Measurements from ENCODE around the gene FANCM. TPM values are rescaled to one million over a fixed set of nuclear protein-coding genes. Genes with fewer than 3 reads are reported as not detected.

Gene FANCM
- total and polyA plus RNA-seq, 9 of the 15 experiments (the other 6 are each of a cell fraction or from before 2014, with no cell fraction given) = 5.1 to 14.4 (median 6.2) TPM

DNA sequence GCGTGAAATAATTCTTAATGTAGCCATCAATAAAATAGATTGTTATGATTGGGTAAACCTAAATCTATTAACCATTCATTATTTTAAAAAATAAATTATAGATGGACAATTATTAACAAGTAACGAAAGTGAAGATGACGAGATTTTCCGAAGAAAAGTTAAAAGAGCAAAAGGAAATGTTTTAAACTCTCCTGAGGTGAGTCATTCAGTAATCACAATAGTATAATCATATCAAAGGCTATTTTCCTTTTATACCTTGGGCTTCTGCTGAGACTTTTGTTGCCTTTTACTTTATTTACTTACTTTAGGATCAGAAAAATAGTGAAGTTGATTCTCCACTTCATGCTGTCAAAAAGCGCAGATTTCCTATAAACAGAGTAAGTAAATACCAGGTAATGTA, 45.6 kb downstream of the FANCM start (continued):
- TF ChIP-seq, protein P1, sequence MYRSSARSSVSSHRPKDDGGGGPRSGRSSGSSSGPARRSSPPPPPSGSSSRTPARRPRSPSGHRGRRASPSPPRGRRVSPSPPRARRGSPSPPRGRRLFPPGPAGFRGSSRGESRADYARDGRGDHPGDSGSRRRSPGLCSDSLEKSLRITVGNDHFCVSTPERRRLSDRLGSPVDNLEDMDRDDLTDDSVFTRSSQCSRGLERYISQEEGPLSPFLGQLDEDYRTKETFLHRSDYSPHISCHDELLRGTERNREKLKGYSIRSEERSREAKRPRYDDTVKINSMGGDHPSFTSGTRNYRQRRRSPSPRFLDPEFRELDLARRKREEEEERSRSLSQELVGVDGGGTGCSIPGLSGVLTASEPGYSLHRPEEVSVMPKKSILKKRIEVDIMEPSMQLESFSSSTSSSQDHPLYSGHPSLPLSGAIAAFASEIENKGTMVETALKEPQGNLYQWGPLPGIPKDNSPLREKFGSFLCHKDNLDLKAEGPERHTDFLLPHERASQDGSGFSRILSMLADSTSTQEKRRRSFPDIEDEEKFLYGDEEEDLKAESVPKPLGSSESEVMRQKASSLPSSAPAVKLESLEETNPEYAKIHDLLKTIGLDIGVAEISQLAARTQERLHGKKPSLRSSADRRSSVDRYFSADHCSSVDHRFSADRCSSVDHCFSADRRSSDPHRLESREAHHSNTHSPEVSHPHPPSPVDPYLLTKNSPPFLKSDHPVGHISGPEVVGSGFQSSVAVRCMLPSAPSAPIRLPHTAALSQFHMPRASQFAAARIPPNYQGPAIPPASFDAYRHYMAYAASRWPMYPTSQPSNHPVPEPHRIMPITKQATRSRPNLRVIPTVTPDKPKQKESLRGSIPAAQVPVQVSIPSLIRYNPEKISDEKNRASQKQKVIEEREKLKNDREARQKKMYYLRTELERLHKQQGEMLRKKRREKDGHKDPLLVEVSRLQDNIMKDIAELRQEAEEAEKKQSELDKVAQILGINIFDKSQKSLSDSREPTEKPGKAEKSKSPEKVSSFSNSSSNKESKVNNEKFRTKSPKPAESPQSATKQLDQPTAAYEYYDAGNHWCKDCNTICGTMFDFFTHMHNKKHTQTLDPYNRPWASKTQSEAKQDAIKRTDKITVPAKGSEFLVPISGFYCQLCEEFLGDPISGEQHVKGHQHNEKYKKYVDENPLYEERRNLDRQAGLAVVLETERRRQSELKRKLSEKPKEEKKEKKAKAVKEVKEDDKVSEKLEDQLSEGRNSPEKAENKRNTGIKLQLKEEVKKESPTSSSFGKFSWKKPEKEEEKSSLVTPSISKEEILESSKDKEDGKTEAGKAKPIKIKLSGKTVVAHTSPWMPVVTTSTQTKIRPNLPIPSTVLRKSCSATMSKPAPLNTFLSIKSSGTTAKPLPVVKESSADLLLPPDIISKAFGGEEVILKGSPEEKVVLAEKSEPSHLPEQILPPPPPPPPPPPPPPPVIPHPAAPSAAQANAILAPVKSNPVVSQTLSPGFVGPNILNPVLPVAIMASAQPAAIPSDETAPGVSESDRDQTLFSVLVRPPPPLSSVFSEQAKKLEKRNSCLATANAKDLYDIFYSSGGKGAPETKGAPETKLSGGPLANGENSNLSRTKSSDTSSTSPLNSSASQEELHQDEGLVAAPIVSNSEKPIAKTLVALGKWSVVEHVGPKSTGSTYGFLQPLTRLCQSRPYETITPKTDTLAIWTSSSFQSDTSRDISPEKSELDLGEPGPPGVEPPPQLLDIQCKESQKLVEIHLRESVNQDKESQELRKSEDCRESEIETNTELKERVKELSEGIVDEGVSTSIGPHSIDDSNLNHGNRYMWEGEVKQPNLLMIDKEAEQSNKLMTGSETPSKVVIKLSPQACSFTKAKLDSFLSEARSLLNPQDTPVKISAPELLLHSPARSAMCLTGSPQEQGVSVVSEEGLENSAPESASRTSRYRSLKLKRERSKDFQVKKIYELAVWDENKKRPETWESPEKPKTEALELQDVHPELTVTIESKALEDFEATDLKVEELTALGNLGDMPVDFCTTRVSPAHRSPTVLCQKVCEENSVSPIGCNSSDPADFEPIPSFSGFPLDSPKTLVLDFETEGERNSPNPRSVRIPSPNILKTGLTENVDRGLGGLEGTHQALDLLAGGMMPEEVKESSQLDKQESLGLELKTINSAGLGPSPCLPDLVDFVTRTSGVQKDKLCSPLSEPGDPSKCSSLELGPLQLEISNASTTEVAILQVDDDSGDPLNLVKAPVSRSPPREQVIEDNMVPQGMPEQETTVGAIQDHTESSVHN (IDR thresholded peaks at IDR 0.05; ENCODE audit: borderline replicate concordance in 1 of 2, low read depth in 1 of 2) = no peak
- TF ChIP-seq RBM14 (IDR thresholded peaks at IDR 0.05; ENCODE audit: borderline replicate concordance, insufficient read depth, low read depth, low read length) (no peak), TRIM24 (IDR thresholded peaks at IDR 0.05) (no peak), ZNF197 (CRISPR knock-in tag; IDR thresholded peaks at IDR 0.05; ENCODE audit: low read depth) (no peak), POU5F1 (IDR thresholded peaks at IDR 0.05; ENCODE audit: borderline replicate concordance, low read depth, low read length, partially characterized antibody) (no peak), HNRNPUL1 (IDR thresholded peaks at IDR 0.05; ENCODE audit: low read length) (no peak)
- TF ChIP-seq, protein P2, sequence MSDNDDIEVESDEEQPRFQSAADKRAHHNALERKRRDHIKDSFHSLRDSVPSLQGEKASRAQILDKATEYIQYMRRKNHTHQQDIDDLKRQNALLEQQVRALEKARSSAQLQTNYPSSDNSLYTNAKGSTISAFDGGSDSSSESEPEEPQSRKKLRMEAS (CRISPR knock-in tag; IDR thresholded peaks at IDR 0.05) = no peak
